Neural progenitor cell (in vitro differentiated cells): ENCODE measurements around the gene ZNF689. TPM values are rescaled to one million over a fixed set of nuclear protein-coding genes. Genes with fewer than 3 reads are reported as not detected.

ENCODE experiments used
- DNase-seq: peaks from one replicate; pipeline ENCODE4 v3.0.0-alpha.2; 2016; ENCODE audit warnings: low spot score
- H2AFZ ChIP-seq: fragments of 200-600 bp; sonication (generic); replicated peaks from 2 replicates; pipeline ENCODE4 v1.6.1; 2016; ENCODE audit warnings: antibody characterized with exemption
- H3F3A ChIP-seq: fragments of 200-600 bp; sonication (generic); 2 replicates; pipeline ENCODE4 v1.6.1; 2016; ENCODE audit warnings: antibody characterized with exemption, low read depth
- H3K27ac ChIP-seq: fragments of 200-600 bp; sonication (generic); 2 replicates; pipeline ENCODE4 v1.5.1; 2016; ENCODE audit warnings: mild to moderate bottlenecking
- H3K27me3 ChIP-seq: fragments of 200-600 bp; sonication (generic); 2 replicates; pipeline ENCODE4 v1.6.1; 2016; ENCODE audit warnings: mild to moderate bottlenecking, moderate library complexity
- H3K36me3 ChIP-seq: fragments of 200-600 bp; sonication (generic); 2 replicates; pipeline ENCODE4 v1.5.1; 2016
- H3K4me1 ChIP-seq: fragments of 200-600 bp; sonication (generic); 2 replicates; pipeline ENCODE4 v1.6.1; 2016; ENCODE audit warnings: mixed run types
- H3K4me2 ChIP-seq: fragments of 200-600 bp; sonication (generic); 2 replicates; pipeline ENCODE4 v1.6.1; 2016
- H3K4me3 ChIP-seq: fragments of 200-600 bp; sonication (generic); 2 replicates; pipeline ENCODE4 v1.5.1; 2016
- H3K79me2 ChIP-seq: fragments of 200-600 bp; sonication (generic); 2 replicates; pipeline ENCODE4 v1.6.1; 2016; ENCODE audit warnings: low read depth
- H3K9ac ChIP-seq: fragments of 200-600 bp; sonication (generic); 2 replicates; pipeline ENCODE4 v1.6.1; 2016
- H3K9me3 ChIP-seq: fragments of 200-600 bp; sonication (generic); 2 replicates; pipeline ENCODE4 v1.5.1; 2016; ENCODE audit warnings: low read depth
- H4K20me1 ChIP-seq: fragments of 200-600 bp; sonication (generic); 2 replicates; pipeline ENCODE4 v1.6.1; 2016; ENCODE audit warnings: low read depth
- H3K27ac Mint-ChIP-seq: 3 replicates; pipeline ENCODE4 v1.8.0; 2021; ENCODE audit warnings: mixed read lengths
- H3K27me3 Mint-ChIP-seq: 2 replicates; pipeline ENCODE4 v1.8.0; 2022; ENCODE audit warnings: low read depth, mild to moderate bottlenecking, inconsistent platforms, moderate library complexity, mixed read lengths; ENCODE audit not compliant: insufficient read depth
- H3K36me3 Mint-ChIP-seq: 3 replicates; pipeline ENCODE4 v1.8.0; 2021; ENCODE audit warnings: mixed read lengths
- H3K4me1 Mint-ChIP-seq: 3 replicates; pipeline ENCODE4 v1.8.0; 2021; ENCODE audit warnings: mixed read lengths
- H3K4me3 Mint-ChIP-seq: 3 replicates; pipeline ENCODE4 v1.8.0; 2021; ENCODE audit warnings: mild to moderate bottlenecking, moderate library complexity, mixed read lengths
- H3K9me3 Mint-ChIP-seq: 3 replicates; pipeline ENCODE4 v1.8.0; 2020; ENCODE audit warnings: mixed read lengths
- CTCF ChIP-seq: fragments of 200-600 bp; sonication (generic); IDR thresholded peaks from 2 replicates; pipeline ENCODE4 v1.5.1; 2017; ENCODE audit warnings: antibody characterized with exemption, mild to moderate bottlenecking
- EZH2 ChIP-seq: fragments of 200-600 bp; sonication (generic); IDR thresholded peaks from 2 replicates; pipeline ENCODE4 v1.6.1; 2017; ENCODE audit warnings: antibody characterized with exemption, mild to moderate bottlenecking, moderate library complexity
- EZH2phosphoT487 ChIP-seq: fragments of 200-600 bp; sonication (generic); IDR thresholded peaks from 2 replicates; pipeline ENCODE4 v1.6.1; 2017; ENCODE audit warnings: antibody characterized with exemption
- total RNA-seq: library from RNA; depleted of rRNA; stranded (reverse); fragments of >200 nt; gene quantifications from 2 replicates; pipeline ENCODE4 v1.2.3, GENCODE V29; 2015; ENCODE audit warnings: low replicate concordance

Gene ZNF689
- total RNA-seq, 1 donor from 2014 or later: 9.2 TPM

- DNase-seq: peak; percentile 96
- Histone ChIP-seq H3K27ac (peak within 1 kb of the TSS; percentile 67), H2AFZ (peak within 1 kb of the TSS; percentile 90), H3K4me1 (peaks cover 10% of the 10 kb centered on the region), H3K9me3 (no peaks in the 10 kb centered on the region), H3K9ac (peak within 1 kb of the TSS; percentile 53), H3K36me3 (no peaks in the 10 kb centered on the region), H3F3A (peaks cover 32% of the 10 kb centered on the region), H3K4me3 (peak within 1 kb of the TSS; percentile 72), H4K20me1 (peaks cover 3% of the 10 kb centered on the region), H3K4me2 (peak within 1 kb of the TSS; percentile 93), H3K27me3 (no peaks in the 10 kb centered on the region), H3K79me2 (no peaks in the 10 kb centered on the region)
- TF ChIP-seq EZH2phosphoT487 (no peak), CTCF (no peak), EZH2 (no peak)
- Mint-ChIP-seq H3K36me3 (no peaks in the 10 kb centered on the region), H3K4me3 (peak within 1 kb of the TSS; percentile 95), H3K27ac (peak within 1 kb of the TSS; percentile 98), H3K9me3 (no peaks in the 10 kb centered on the region), H3K4me1 (peaks cover 17% of the 10 kb centered on the region), H3K27me3 (peaks cover 7% of the 10 kb centered on the region)
Measured at GRCh38 chr16:30571445-30572322, 38.5 kb downstream of the ZNF689 start, which contains the start of gene ZNF688. Gene ZNF688, minus strand, starts transcription at chr16:30571714. Its CDS starts 85 bp downstream, at chr16:30571629.

GRCh38 chr16:30570636-30571444 lies 39.3 kb downstream of the ZNF689 start:
- peaks cover 17% of the 10 kb centered on the region for H3K4me1 Mint-ChIP-seq
- peaks cover 10% of the 10 kb centered on the region for H3K4me1 ChIP-seq
- H3K9ac ChIP-seq: peak overlapping the region; percentile 53
- H3K27me3 ChIP-seq: no peaks in the 10 kb centered on the region
- H3K9me3 ChIP-seq: no peaks in the 10 kb centered on the region
- DNase-seq: peak; percentile 57
- H2AFZ ChIP-seq: peak overlapping the region; percentile 90
- peaks cover 32% of the 10 kb centered on the region for H3F3A ChIP-seq
- peak overlapping the region; percentile 72 for H3K4me3 ChIP-seq
- H3K36me3 ChIP-seq: no peaks in the 10 kb centered on the region
- no peaks in the 10 kb centered on the region for H3K79me2 ChIP-seq
- peak overlapping the region; percentile 95 for H3K4me3 Mint-ChIP-seq
- peak overlapping the region; percentile 98 for H3K27ac Mint-ChIP-seq
- peaks cover 3% of the 10 kb centered on the region for H4K20me1 ChIP-seq
- H3K27me3 Mint-ChIP-seq: peaks cover 9% of the 10 kb centered on the region
- H3K36me3 Mint-ChIP-seq: no peaks in the 10 kb centered on the region
- H3K9me3 Mint-ChIP-seq: no peaks in the 10 kb centered on the region
- TF ChIP-seq EZH2phosphoT487: no peak
- no peak for TF ChIP-seq EZH2
- TF ChIP-seq CTCF: no peak
- H3K4me2 ChIP-seq: peak overlapping the region; percentile 93
- H3K27ac ChIP-seq: no peak overlapping the region

- Histone ChIP-seq H3K27me3 (no peaks in the 10 kb centered on the region), H3K4me3 (no peak overlapping the region), H3K27ac (no peak overlapping the region), H2AFZ (no peak overlapping the region), H3K79me2 (no peaks in the 10 kb centered on the region), H3F3A (peaks cover 32% of the 10 kb centered on the region), H3K4me2 (peak overlapping the region; percentile 93), H3K9ac (no peak overlapping the region), H3K36me3 (no peaks in the 10 kb centered on the region), H4K20me1 (peaks cover 3% of the 10 kb centered on the region), H3K9me3 (no peaks in the 10 kb centered on the region), H3K4me1 (peaks cover 10% of the 10 kb centered on the region)
- H3K27ac Mint-ChIP-seq: no peak overlapping the region
- peaks cover 17% of the 10 kb centered on the region for H3K4me1 Mint-ChIP-seq
- peaks cover 9% of the 10 kb centered on the region for H3K27me3 Mint-ChIP-seq
- peak overlapping the region; percentile 95 for H3K4me3 Mint-ChIP-seq
- H3K9me3 Mint-ChIP-seq: no peaks in the 10 kb centered on the region
- no peaks in the 10 kb centered on the region for H3K36me3 Mint-ChIP-seq
- no peak for TF ChIP-seq EZH2
- DNase-seq: no peak
Measured at GRCh38 chr16:30569746-30570635, 40.2 kb downstream of the ZNF689 start.
